HG03558 (cell line): Measurements from ENCODE around the gene SKOR1.

Experiments used
- ATAC-seq: cut with Tn5 transposase; IDR thresholded peaks from one replicate; pipeline ENCODE4 v1.9.1; 2021; ENCODE audit warnings: moderate number of reproducible peaks; ENCODE audit not compliant: unreplicated experiment; ENCODE audit errors: extremely low read depth

Gene SKOR1

DNA sequence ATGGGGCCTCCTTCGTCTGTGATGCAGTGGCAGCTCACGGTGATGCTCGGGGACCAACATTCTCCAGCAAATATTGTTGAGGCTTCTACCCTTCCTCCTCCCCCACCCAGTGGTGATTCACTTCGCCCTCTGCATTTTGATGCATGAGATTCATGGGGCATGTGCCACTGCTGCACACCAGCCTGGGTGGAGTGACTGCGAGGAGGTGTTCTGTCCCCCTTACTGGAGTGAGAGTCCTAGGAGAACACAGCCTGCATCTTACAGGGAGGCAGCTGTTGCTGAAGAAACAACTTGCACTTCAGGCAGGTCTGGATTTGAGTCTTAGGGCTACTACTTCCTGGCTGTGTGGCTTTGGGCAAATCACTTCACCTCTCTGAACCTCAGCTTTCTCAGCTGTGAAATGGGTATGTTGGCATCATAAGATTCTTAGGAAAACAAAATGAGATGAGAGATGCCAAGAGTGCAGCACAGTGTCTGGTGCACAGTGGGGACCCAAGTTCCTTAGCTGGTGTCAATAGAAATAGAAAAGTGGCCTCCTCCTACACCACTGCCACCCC is 10.2 kb upstream of the SKOR1 start:
- no peak for ATAC-seq

GRCh38 chr15:67816668-67817067 is 8.6 kb upstream of the SKOR1 start:
- ATAC-seq: no peak

- no peak for ATAC-seq
These were observed 6.8 kb upstream of the SKOR1 start for GRCh38 chr15:67818464-67818863.

GRCh38 chr15:67819636-67820035 is 5.7 kb upstream of the SKOR1 start:
- no peak for ATAC-seq

GRCh38 chr15:67820122-67820991 is 5.0 kb upstream of the SKOR1 start:
- ATAC-seq: no peak

- no peak for ATAC-seq
These were observed 4.1 kb upstream of the SKOR1 start for GRCh38 chr15:67820992-67821783.

DNA sequence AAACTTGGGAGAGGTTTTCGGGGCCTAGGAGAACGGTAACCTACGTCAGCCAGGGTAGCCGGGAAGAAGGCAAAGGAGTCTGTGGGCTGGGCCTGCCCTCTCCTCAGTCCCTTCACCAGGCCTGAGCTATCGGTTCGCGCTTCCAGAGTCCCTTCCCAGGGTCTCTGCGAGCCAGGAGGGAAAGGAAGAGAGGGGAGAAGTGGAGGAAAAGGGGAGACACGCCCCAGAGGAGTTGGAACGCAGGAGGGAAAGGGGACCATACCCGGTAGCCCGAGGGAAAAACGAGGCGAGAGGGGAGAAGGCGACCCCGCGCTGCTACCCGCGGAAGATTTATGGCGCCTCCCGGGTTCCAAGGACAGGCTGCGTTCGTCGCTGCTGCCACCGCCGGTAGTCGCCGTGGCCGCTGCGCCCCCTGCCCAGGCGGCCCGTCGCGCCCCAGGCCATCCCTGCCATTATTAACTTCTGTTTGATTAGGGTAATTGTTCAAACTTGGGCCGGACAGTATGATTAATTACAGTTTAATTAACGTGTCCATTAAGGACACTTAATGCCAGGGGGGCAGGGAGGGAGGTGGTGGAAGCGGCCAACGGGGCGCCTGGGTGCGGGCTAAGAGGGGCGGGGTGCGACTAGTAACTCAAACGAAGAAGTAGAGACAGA is 3.4 kb upstream of the SKOR1 start:
- no peak for ATAC-seq

- ATAC-seq: no peak
These were observed 2.6 kb upstream of the SKOR1 start for GRCh38 chr15:67822537-67823313.

DNA sequence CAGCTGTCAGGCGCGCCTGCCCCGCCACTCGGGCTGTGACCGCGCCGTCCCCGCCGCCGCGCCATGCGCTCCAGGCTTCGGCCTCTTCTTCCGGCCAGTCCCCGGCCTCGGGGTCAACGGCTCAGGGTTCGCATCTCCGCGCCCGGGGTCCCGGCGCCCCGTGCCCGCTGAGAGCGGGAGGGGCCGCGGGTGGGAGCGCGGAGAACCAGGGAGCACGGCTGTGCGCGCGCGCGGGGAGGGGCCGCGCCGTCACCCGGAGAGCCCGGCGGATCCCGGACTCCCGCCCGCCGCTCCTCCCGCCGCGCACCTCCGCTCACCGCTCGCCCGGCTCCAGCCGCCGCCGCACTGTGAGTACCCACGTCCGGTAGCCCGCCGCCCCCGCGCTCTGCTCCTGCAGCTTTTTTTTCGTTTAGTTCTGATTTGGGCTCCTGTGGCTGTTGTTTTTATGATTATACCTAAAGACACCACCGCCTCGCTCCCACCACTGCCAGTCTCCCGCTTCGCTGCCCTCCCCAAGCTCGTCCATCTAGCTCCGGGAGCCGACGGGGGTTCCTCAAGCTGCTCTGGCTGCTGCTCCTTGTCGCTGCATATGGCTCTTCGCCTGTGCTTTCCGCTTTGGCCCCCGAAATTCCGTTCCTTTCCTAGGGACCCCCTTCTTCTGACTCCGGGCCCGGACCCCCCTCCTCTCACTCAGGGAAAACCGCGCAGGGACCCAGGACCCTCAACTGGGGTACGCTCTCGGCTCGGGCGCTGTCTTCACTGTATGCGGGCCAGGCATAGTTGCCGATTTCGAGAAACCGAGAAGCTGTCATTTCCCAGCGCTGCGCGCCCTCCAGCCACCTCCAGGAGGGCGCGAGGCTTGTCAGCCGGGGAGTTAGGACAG is 1.8 kb upstream of the SKOR1 start:
- ATAC-seq: no peak

DNA sequence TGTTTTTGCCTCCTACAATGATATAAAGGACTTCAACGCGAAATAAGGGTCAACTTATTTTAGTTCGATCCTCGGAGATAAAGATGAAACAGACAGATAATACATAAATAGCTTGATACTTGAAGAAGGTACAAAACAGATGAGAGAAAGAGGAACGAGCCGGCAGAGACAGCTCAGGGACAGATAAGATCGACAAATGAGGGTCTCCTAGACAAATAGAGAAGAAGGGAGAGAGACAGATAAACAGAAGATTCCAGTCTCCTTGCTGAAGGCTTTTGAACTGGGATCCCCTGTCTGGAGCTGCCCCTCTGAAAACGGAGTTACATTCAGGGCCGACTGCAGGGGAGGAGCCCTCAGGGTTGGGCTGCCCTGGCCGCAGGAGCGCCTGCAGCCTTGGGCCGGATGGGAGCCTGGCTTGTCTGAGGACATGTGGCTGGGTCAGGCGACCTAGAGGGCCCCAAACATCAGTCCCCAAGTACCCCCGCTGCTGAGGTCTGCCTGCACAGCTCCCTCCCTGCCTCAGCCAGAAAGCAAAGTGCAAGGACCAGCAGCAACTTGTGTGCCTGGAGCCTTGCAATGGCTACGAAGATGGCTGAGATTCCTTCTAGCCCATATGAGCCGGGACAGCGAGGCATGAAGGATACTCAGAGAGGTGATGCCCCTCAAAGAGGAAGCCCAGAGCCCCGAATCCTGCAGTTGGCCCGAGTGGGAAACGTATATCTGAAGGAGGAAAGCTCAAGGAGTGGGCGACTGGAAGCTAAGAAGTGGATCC is 926 bp upstream of the SKOR1 start:
- ATAC-seq: no peak

DNA sequence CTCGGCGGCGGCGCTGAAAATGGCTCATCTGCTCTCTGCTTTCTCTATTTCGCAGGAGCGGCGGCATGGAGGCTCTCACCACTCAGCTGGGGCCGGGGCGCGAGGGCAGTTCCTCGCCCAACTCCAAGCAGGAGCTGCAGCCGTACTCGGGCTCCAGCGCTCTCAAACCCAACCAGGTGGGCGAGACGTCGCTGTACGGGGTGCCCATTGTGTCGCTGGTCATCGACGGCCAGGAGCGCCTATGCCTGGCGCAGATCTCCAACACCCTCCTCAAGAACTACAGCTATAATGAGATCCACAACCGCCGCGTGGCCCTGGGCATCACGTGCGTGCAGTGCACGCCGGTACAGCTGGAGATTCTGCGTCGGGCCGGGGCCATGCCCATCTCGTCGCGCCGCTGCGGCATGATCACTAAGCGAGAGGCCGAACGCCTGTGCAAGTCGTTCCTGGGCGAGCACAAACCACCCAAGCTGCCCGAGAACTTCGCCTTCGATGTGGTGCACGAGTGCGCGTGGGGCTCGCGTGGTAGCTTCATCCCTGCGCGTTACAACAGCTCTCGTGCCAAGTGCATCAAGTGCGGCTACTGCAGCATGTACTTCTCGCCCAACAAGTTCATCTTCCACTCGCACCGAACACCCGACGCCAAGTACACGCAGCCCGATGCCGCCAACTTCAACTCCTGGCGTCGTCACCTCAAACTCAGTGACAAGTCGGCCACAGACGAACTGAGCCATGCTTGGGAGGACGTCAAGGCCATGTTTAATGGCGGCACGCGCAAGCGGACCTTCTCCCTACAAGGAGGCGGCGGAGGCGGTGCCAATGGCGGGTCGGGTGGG is 790 bp downstream of the SKOR1 start:
- no peak for ATAC-seq

- ATAC-seq: no peak
These were observed 1.6 kb downstream of the SKOR1 start for GRCh38 chr15:67826717-67827561.

GRCh38 chr15:67827562-67828277 is 2.4 kb downstream of the SKOR1 start:
- ATAC-seq: no peak

GRCh38 chr15:67828278-67828968 is 3.1 kb downstream of the SKOR1 start:
- ATAC-seq: no peak

- ATAC-seq: no peak
These were observed 3.8 kb downstream of the SKOR1 start for GRCh38 chr15:67828969-67829646.
